ENCODE results near the gene GCNT3. TPM values are rescaled to one million over a fixed set of nuclear protein-coding genes. Genes with fewer than 3 reads are reported as not detected.

GCNT3 gene
- polyA plus RNA-seq, 1 experiment: 0.29 TPM

DNA sequence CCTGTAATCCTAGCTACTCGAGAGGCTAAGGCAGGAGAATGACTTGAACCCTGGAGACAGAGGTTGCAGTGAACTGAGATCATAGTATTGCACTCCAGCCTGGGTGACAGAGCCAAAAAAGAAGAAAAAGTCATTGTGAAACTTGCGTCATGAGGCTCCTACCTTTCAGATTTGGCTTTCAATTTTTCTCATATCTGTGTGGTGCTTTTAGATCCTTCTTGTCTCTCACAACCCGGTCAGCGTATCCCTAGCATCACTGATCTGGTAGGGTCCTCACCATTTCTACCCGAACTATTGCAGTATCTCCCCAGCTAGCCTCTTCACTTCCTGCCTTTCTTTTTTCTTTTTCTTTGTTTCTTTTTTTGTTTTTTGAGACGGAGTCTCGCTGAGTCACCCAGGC is 21.6 kb upstream of the GCNT3 start:
- Histone ChIP-seq H3K4me3 (ENCODE audit: low read depth, low read length) (no peak overlapping the region), H3K27me3 (ENCODE audit: control insufficient read depth, insufficient read depth, low read length) (no peaks in the 10 kb centered on the region), H3K9me3 (ENCODE audit: control insufficient read depth, insufficient read depth, low read length) (no peaks in the 10 kb centered on the region), H3K27ac (ENCODE audit: low read depth, low read length) (no peak overlapping the region)
- ChIA-PET POLR2A (no interaction called here), CTCF (no interaction called here)
- TF ChIP-seq, protein P1, sequence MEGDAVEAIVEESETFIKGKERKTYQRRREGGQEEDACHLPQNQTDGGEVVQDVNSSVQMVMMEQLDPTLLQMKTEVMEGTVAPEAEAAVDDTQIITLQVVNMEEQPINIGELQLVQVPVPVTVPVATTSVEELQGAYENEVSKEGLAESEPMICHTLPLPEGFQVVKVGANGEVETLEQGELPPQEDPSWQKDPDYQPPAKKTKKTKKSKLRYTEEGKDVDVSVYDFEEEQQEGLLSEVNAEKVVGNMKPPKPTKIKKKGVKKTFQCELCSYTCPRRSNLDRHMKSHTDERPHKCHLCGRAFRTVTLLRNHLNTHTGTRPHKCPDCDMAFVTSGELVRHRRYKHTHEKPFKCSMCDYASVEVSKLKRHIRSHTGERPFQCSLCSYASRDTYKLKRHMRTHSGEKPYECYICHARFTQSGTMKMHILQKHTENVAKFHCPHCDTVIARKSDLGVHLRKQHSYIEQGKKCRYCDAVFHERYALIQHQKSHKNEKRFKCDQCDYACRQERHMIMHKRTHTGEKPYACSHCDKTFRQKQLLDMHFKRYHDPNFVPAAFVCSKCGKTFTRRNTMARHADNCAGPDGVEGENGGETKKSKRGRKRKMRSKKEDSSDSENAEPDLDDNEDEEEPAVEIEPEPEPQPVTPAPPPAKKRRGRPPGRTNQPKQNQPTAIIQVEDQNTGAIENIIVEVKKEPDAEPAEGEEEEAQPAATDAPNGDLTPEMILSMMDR (IDR thresholded peaks at IDR 0.05; ENCODE audit: low read depth, low read length): no peak
- DNase-seq (ENCODE audit: low read depth, low spot score): no peak

DNA sequence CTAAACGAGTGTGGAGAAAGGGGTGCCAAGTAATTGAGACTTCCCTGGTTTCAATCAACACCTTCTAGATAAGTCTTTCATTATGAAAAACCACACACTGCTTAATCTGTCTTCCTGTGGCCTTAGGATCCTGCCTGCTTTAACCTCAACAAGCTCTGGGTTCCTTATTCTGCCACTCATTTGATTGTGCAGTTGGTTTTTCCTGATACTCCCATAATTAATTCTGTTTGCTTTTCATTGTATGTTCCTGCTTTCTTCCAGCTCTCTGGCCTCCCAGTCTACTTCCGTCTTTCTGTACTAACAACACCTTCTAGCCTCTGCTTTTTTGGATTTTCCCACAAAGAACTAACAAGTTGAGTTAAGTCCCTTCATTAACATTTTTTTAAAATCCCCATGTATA is 20.2 kb upstream of the GCNT3 start:
- Histone ChIP-seq H3K9me3 (ENCODE audit: control insufficient read depth, insufficient read depth, low read length) (no peaks in the 10 kb centered on the region), H3K27me3 (ENCODE audit: control insufficient read depth, insufficient read depth, low read length) (no peaks in the 10 kb centered on the region), H3K4me3 (ENCODE audit: low read depth, low read length) (no peak overlapping the region), H3K27ac (ENCODE audit: low read depth, low read length) (no peak overlapping the region)
- ChIA-PET POLR2A (no interaction called here), CTCF (interaction anchor here (0.6 kb wide), 1 partner anchor 921 kb away, joined by 3 read pairs; no protein-coding TSS in a partner anchor)
- TF ChIP-seq, protein P1 (IDR thresholded peaks at IDR 0.05; ENCODE audit: low read depth, low read length): no peak
- DNase-seq (ENCODE audit: low read depth, low spot score): no peak

DNA sequence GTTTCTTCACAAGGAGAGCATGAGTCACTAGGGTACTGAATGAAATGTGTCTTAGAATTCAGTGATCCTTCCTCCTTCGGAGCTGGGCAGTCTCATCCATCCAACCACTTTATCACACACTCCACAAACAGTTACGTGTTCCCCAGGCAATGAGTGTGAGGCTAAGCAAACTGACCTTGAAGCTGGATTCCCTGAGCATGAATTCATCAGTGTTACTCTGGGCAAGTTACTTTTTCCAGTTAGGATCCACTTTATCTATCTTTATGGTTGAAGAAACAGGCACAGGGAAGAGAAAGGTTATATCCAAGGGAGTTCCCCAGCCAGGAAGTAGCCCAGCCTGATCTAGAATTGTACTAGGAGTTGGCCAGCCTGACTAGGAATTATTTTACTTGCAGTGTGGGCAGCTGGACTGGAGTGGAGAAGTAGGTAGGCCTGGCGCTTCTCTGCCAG is 17.1 kb upstream of the GCNT3 start:
- Histone ChIP-seq H3K4me3 (ENCODE audit: low read depth, low read length) (no peak overlapping the region), H3K27ac (ENCODE audit: low read depth, low read length) (peak overlapping the region; percentile 24), H3K27me3 (ENCODE audit: control insufficient read depth, insufficient read depth, low read length) (peaks cover 3% of the 10 kb centered on the region), H3K9me3 (ENCODE audit: control insufficient read depth, insufficient read depth, low read length) (no peaks in the 10 kb centered on the region)
- ChIA-PET CTCF (interaction anchor here (0.9 to 1.3 kb wide), 2 partner anchors 61 to 66 kb away, joined by 3 read pairs; no protein-coding TSS in a partner anchor), POLR2A (interaction anchor here (0.7 kb wide), 1 partner anchor 229 kb away, joined by 3 read pairs; no protein-coding TSS in a partner anchor)
- DNase-seq (ENCODE audit: low read depth, low spot score): peak; percentile 23
- TF ChIP-seq, protein P1 (IDR thresholded peaks at IDR 0.05; ENCODE audit: low read depth, low read length): no peak

DNA sequence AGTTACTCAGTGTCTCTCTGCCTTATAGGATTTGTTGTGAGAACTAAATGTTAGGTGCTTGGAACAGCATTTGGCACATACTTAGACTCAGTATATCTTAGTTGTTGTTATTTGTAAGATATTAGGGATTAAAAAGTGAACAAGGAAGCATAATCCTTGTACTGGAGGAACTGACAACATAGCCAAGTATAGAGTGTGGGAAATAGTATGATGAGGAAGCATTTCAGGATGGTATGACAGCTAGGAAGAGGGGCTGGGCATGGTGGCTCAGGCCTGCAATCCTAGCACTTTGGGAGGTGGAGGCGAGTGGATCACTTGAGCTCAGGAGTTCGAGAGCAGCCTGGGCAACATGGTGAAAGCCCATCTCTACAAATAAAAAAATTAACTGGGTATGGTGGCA is 16.6 kb upstream of the GCNT3 start:
- Histone ChIP-seq H3K4me3 (ENCODE audit: low read depth, low read length) (no peak overlapping the region), H3K9me3 (ENCODE audit: control insufficient read depth, insufficient read depth, low read length) (no peaks in the 10 kb centered on the region), H3K27me3 (ENCODE audit: control insufficient read depth, insufficient read depth, low read length) (peaks cover 3% of the 10 kb centered on the region), H3K27ac (ENCODE audit: low read depth, low read length) (peak overlapping the region; percentile 24)
- TF ChIP-seq, protein P1 (IDR thresholded peaks at IDR 0.05; ENCODE audit: low read depth, low read length): no peak
- ChIA-PET POLR2A (no interaction called here), CTCF (interaction anchor here (1.3 kb wide), 1 partner anchor 66 kb away, joined by 3 read pairs; no protein-coding TSS in a partner anchor)
- DNase-seq (ENCODE audit: low read depth, low spot score): no peak

DNA sequence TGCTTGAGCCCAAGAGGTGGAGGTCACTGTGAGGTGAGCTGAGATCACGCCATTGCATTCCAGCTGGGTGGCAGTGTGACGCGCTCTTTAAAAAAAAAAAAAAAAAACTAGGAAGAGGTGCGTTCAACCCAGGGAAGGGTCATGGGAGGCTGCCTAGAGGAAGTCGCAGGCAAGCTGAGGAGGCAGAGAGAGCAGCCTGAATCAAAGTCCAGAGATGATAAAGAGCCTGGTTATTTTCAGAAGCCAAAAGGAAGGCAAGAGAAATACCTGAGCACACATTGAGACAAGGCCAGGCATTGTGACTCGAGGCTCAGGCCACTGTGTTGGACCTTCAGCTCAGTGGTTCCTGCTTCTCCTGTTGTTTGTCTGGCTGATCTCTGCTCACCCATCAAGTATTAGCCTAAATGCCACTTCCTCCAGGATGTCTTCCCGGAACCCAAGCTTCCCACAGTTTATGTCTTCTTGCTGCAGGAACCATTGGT is 16.1 kb upstream of the GCNT3 start:
- CTCF ChIA-PET: no interaction called here
- POLR2A ChIA-PET: no interaction called here

More for the DNA sequence above, 16.1 kb upstream of the GCNT3 start:
- H3K4me3 ChIP-seq (ENCODE audit: low read depth, low read length): no peak overlapping the region
- H3K9me3 ChIP-seq (ENCODE audit: control insufficient read depth, insufficient read depth, low read length): no peaks in the 10 kb centered on the region
- H3K27me3 ChIP-seq (ENCODE audit: control insufficient read depth, insufficient read depth, low read length): peaks cover 3% of the 10 kb centered on the region
- DNase-seq (ENCODE audit: low read depth, low spot score): no peak
- TF ChIP-seq, protein P1 (IDR thresholded peaks at IDR 0.05; ENCODE audit: low read depth, low read length): no peak
- H3K27ac ChIP-seq (ENCODE audit: low read depth, low read length): no peak overlapping the region
